Inflammatory macrophage treated with lipopolysaccharide for 1 hour (primary cell): ENCODE data around the gene RASGRP2.
"Not testable (repeated sequence)": the region's sequence is repeated elsewhere in the genome, so short reads cannot be mapped to it uniquely, and the experiment has no call there.

Experiments
- DNase-seq, 2 donors: peaks; one replicate each; pipeline ENCODE4 v3.0.0-alpha.2; 2020 to 2022

RASGRP2 gene

GRCh38 chr11:64718084-64718779 is 25.7 kb downstream of the RASGRP2 start:
- DNase-seq: no peak

GRCh38 chr11:64717268-64717578 is 26.7 kb downstream of the RASGRP2 start:
- DNase-seq: no peak

- DNase-seq: no peak
These were observed 27.3 kb downstream of the RASGRP2 start for GRCh38 chr11:64716473-64717267.

- DNase-seq: no peak
These were observed 28.0 kb downstream of the RASGRP2 start for GRCh38 chr11:64715756-64716472.

GRCh38 chr11:64715110-64715509 is 28.8 kb downstream of the RASGRP2 start:
- DNase-seq: no peak

- no peak for DNase-seq
These were observed 29.3 kb downstream of the RASGRP2 start for GRCh38 chr11:64714666-64715065.

- DNase-seq: no peak
These were observed 30.1 kb downstream of the RASGRP2 start for GRCh38 chr11:64713781-64714363.

- no peak for DNase-seq
These were observed 30.8 kb downstream of the RASGRP2 start for GRCh38 chr11:64713016-64713707.

GRCh38 chr11:64712430-64713015 is 31.4 kb downstream of the RASGRP2 start:
- no peak for DNase-seq

GRCh38 chr11:64711956-64712362 is 32.0 kb downstream of the RASGRP2 start:
- no peak for DNase-seq

- no peak for DNase-seq
These were observed 32.6 kb downstream of the RASGRP2 start for GRCh38 chr11:64711138-64711955.

GRCh38 chr11:64710418-64711137 is 33.4 kb downstream of the RASGRP2 start:
- no peak for DNase-seq

GRCh38 chr11:64705501-64705900 is 38.4 kb downstream of the RASGRP2 start:
- DNase-seq: no peak

- no peak for DNase-seq
These were observed 40.9 kb downstream of the RASGRP2 start for GRCh38 chr11:64703048-64703447.

GRCh38 chr11:64701956-64702355 is 42.0 kb downstream of the RASGRP2 start:
- not testable (repeated sequence) for DNase-seq

- DNase-seq: no peak
These were observed 45.5 kb downstream of the RASGRP2 start for GRCh38 chr11:64698427-64698826.

GRCh38 chr11:64697663-64698375 is 46.1 kb downstream of the RASGRP2 start:
- DNase-seq: no peak

- DNase-seq: no peak
These were observed 47.9 kb downstream of the RASGRP2 start for GRCh38 chr11:64696045-64696444.

- no peak for DNase-seq
These were observed 48.4 kb downstream of the RASGRP2 start for GRCh38 chr11:64695548-64695947.

- no peak for DNase-seq
These were observed 49.0 kb downstream of the RASGRP2 start for GRCh38 chr11:64694821-64695365.
